ENCODE results near the gene TBX1.

DNA sequence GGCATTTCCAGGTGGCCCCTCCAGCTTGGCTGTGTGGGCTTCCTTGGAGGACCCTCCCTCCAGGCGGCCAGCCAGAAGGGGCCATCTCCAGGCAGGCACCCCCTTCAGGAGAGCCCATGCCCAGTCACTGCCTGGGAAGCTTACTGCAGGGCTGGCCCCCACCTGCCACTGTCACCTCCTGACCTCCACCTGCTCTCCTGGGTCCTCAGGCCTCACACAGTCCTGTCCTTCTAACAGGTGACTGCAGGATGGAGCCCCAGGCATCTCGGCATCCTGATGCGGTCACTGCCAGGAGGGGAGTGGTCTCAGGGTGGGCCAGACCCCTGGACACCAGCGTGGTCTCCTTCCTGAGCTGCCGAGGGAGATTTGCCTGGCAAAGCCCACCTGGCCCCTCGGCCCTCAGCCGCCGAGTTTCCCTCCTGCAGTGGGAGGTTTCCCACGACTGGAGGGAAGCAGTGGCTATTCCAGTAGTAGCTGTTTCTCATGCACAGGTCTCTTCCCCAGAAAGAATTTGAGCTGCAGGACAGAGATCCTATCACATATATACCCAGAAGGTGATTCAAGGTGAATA lies 13.0 kb downstream of the TBX1 start:
- TF ChIP-seq, protein P1, sequence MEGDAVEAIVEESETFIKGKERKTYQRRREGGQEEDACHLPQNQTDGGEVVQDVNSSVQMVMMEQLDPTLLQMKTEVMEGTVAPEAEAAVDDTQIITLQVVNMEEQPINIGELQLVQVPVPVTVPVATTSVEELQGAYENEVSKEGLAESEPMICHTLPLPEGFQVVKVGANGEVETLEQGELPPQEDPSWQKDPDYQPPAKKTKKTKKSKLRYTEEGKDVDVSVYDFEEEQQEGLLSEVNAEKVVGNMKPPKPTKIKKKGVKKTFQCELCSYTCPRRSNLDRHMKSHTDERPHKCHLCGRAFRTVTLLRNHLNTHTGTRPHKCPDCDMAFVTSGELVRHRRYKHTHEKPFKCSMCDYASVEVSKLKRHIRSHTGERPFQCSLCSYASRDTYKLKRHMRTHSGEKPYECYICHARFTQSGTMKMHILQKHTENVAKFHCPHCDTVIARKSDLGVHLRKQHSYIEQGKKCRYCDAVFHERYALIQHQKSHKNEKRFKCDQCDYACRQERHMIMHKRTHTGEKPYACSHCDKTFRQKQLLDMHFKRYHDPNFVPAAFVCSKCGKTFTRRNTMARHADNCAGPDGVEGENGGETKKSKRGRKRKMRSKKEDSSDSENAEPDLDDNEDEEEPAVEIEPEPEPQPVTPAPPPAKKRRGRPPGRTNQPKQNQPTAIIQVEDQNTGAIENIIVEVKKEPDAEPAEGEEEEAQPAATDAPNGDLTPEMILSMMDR (IDR thresholded peaks at IDR 0.05), result no peak
- TF ChIP-seq ZFX (IDR thresholded peaks at IDR 0.05; ENCODE audit: borderline replicate concordance), result no peak

Measured in 22Rv1 (cell line).